Esophagus squamous epithelium (tissue), 4 donors: ENCODE results near the gene CXCL8.

ENCODE experiments used
- CTCF ChIP-seq, 6 experiments: fragments of 450-650 bp in 4 of 6; fragments of 200-600 bp in 2 of 6; sonication (generic) in 2 of 6; IDR thresholded peaks; one replicate each; pipeline ENCODE4 v1.5.1; 2016 to 2019; ENCODE audit warnings: antibody characterized with exemption in 6 of 6, mild to moderate bottlenecking in 4 of 6, moderate library complexity in 4 of 6
- POLR2A ChIP-seq, 4 donors: fragments of 450-650 bp; IDR thresholded peaks; one replicate each; pipeline ENCODE4 v1.6.1; 2017; ENCODE audit warnings: antibody characterized with exemption in 4 of 4, mild to moderate bottlenecking in 4 of 4, moderate library complexity in 3 of 4

- no peak for TF ChIP-seq POLR2A (IDR thresholded peaks at IDR 0.05)
- TF ChIP-seq CTCF (IDR thresholded peaks at IDR 0.05): no peak
Observed at GRCh38 chr4:73752424-73752823, 12.1 kb downstream of the CXCL8 start.
